ENCODE results near the gene CPVL.

- TF ChIP-seq ZNF274 (IDR thresholded peaks at IDR 0.05; ENCODE audit: low read depth, low read length) (no peak), YY1 (IDR thresholded peaks at IDR 0.05; ENCODE audit: insufficient read depth, insufficient read length) (no peak)
Observed at GRCh38 chr7:28983396-28984190, 162.7 kb downstream of the CPVL start.
